GM21367 (cell line): ENCODE measurements around the gene B9D2.
"Not testable (repeated sequence)": the region's sequence is repeated elsewhere in the genome, so short reads cannot be mapped to it uniquely, and the experiment has no call there.

Experiments
- ATAC-seq: cut with Tn5 transposase; IDR thresholded peaks from one replicate; pipeline ENCODE4 v1.9.1; 2021; ENCODE audit not compliant: unreplicated experiment

Gene B9D2

GRCh38 chr19:41391618-41392017 is 27.7 kb upstream of the B9D2 start:
- no peak for ATAC-seq

- no peak for ATAC-seq
These were observed 22.5 kb upstream of the B9D2 start for GRCh38 chr19:41386442-41386841.

GRCh38 chr19:41384351-41384750 is 20.4 kb upstream of the B9D2 start:
- no peak for ATAC-seq

- ATAC-seq = not testable (repeated sequence)
These were observed 17.6 kb upstream of the B9D2 start for GRCh38 chr19:41381536-41381935.

GRCh38 chr19:41377977-41378709 is 14.2 kb upstream of the B9D2 start:
- no peak for ATAC-seq

- no peak for ATAC-seq
These were observed 13.0 kb upstream of the B9D2 start for GRCh38 chr19:41376998-41377365.

- no peak for ATAC-seq
These were observed 12.5 kb upstream of the B9D2 start, which contains the start of gene TMEM91 for GRCh38 chr19:41376241-41376997. Gene TMEM91, plus strand, starts transcription at chr19:41376533. Its CDS starts 1,777 bp downstream, at chr19:41378310.

- ATAC-seq = no peak
These were observed 10.0 kb upstream of the B9D2 start for GRCh38 chr19:41373993-41374392.

GRCh38 chr19:41372501-41372900 is 8.6 kb upstream of the B9D2 start:
- ATAC-seq = no peak

- no peak for ATAC-seq
These were observed 7.6 kb upstream of the B9D2 start for GRCh38 chr19:41371541-41371940.

GRCh38 chr19:41371119-41371518 is 7.2 kb upstream of the B9D2 start:
- not testable (repeated sequence) for ATAC-seq

- ATAC-seq = no peak
These were observed 5.8 kb upstream of the B9D2 start for GRCh38 chr19:41369769-41370168.

- no peak for ATAC-seq
These were observed 3.9 kb upstream of the B9D2 start for GRCh38 chr19:41367848-41368301.

GRCh38 chr19:41366089-41366488 is 2.1 kb upstream of the B9D2 start:
- ATAC-seq = no peak

- ATAC-seq = no peak
These were observed 809 bp upstream of the B9D2 start for GRCh38 chr19:41364524-41365391.

GRCh38 chr19:41363371-41363752 is 587 bp downstream of the B9D2 start:
- no peak for ATAC-seq

GRCh38 chr19:41362143-41362847 is 1.7 kb downstream of the B9D2 start:
- no peak for ATAC-seq

- no peak for ATAC-seq
These were observed 4.2 kb downstream of the B9D2 start for GRCh38 chr19:41359741-41360140.

GRCh38 chr19:41357746-41358145 is 6.2 kb downstream of the B9D2 start:
- no peak for ATAC-seq

- ATAC-seq = no peak
These were observed 6.8 kb downstream of the B9D2 start for GRCh38 chr19:41356984-41357739.
